H1 (cell line): ENCODE results near the gene ITPKA. TPM values are rescaled to one million over a fixed set of nuclear protein-coding genes. Genes with fewer than 3 reads are reported as not detected.

Experiments
- CTCF ChIA-PET: fragments of 300-600 bp; sonication (Branson Sonifier 250); formaldehyde crosslinking; loops from one replicate; lab custom pipeline; 2021; ENCODE audit not compliant: partially characterized antibody; lab: Charles Lee
- POLR2A ChIA-PET: fragments of 300-600 bp; sonication (Branson Sonifier 250); formaldehyde crosslinking; loops from one replicate; lab custom pipeline; 2021; ENCODE audit warnings: inconsistent platforms; ENCODE audit not compliant: partially characterized antibody; lab: Charles Lee
- DNase-seq, 2 experiments: peaks; one replicate each; pipeline versions ENCODE4 v3.0.0 to v3.0.0-alpha.2; 2010 to 2022; ENCODE audit warnings: low spot score in 2 of 2, low read depth in 1 of 2, mixed read lengths in 1 of 2
- FAIRE-seq: peaks from 2 replicates; lab custom pipeline; 2011; peaks lifted over from hg19 to GRCh38; lab: Jason Lieb, UNC
- H2AFZ ChIP-seq: 2 replicates; pipeline ENCODE4 v1.8.1; 2012; ENCODE audit warnings: low read length, inconsistent platforms
- H2AK5ac ChIP-seq: 2 replicates; pipeline ENCODE4 v1.6.1; 2013; ENCODE audit warnings: low read depth, low read length
- H2BK120ac ChIP-seq: replicated peaks from 2 replicates; pipeline ENCODE3; 2013; ENCODE audit warnings: low read depth, low read length, inconsistent platforms
- H2BK12ac ChIP-seq: 2 replicates; pipeline ENCODE4 v1.6.1; 2013; ENCODE audit warnings: low read depth, low read length
- H2BK15ac ChIP-seq: 2 replicates; pipeline ENCODE4 v1.6.1; 2013; ENCODE audit warnings: low read length
- H2BK20ac ChIP-seq: 2 replicates; pipeline ENCODE4 v1.6.1; 2013; ENCODE audit warnings: low read length
- H2BK5ac ChIP-seq: 2 replicates; pipeline ENCODE4 v1.6.1; 2013; ENCODE audit warnings: low read depth, low read length
- H3K14ac ChIP-seq: 2 replicates; pipeline ENCODE4 v1.6.1; 2013; ENCODE audit warnings: inconsistent platforms; ENCODE audit not compliant: insufficient read length
- H3K18ac ChIP-seq: 2 replicates; pipeline ENCODE4 v1.6.1; 2013; ENCODE audit warnings: low read length; ENCODE audit errors: extremely low read depth
- H3K23ac ChIP-seq: 2 replicates; pipeline ENCODE4 v1.6.1; 2013; ENCODE audit warnings: inconsistent platforms; ENCODE audit not compliant: insufficient read length
- H3K23me2 ChIP-seq: 2 replicates; pipeline ENCODE4 v1.6.1; 2013; ENCODE audit warnings: low read depth, low read length
- H3K27ac ChIP-seq: 2 replicates; pipeline ENCODE4 v1.6.1; 2011; ENCODE audit warnings: low read depth, low read length, inconsistent platforms
- H3K27me3 ChIP-seq, 4 experiments: replicated peaks in 1 of 4; 1 replicate in 1 of 4; 2 replicates in 3 of 4; pipeline versions ENCODE4 v1.6.1 to v1.8.1; 2011 to 2013; ENCODE audit warnings: low read length in 3 of 4, mild to moderate bottlenecking in 3 of 4, inconsistent platforms in 2 of 4, mixed read lengths in 2 of 4, moderate library complexity in 1 of 4; ENCODE audit not compliant: control insufficient read depth in 3 of 4, insufficient read depth in 3 of 4; ENCODE audit errors: extremely low read depth in 1 of 4
- H3K36me3 ChIP-seq, 4 experiments: 2 replicates each; pipeline versions ENCODE4 v1.6.1 to v1.8.1; 2011 to 2013; ENCODE audit warnings: mild to moderate bottlenecking in 4 of 4, low read length in 3 of 4, moderate library complexity in 2 of 4, control low read depth in 1 of 4, inconsistent platforms in 1 of 4; ENCODE audit not compliant: insufficient read depth in 4 of 4, control insufficient read depth in 2 of 4
- H3K4ac ChIP-seq: replicated peaks from 2 replicates; pipeline ENCODE3; 2013; ENCODE audit warnings: low read length, low read depth, mixed read lengths, inconsistent platforms; ENCODE audit not compliant: insufficient read length
- H3K4me1 ChIP-seq, 4 experiments: replicated peaks in 1 of 4; 1 replicate in 1 of 4; 2 replicates in 3 of 4; pipeline versions ENCODE4 v1.6.1 to v1.8.1; 2011 to 2013; ENCODE audit warnings: low read length in 3 of 4, inconsistent platforms in 2 of 4, mixed read lengths in 1 of 4; ENCODE audit not compliant: insufficient read depth in 4 of 4, control insufficient read depth in 3 of 4
- H3K4me2 ChIP-seq, 2 experiments: 2 replicates each; pipeline versions ENCODE4 v1.6.1 to v1.8.1; 2011 to 2013; ENCODE audit warnings: low read depth in 2 of 2, low read length in 2 of 2, control low read depth in 1 of 2, inconsistent platforms in 1 of 2, mild to moderate bottlenecking in 1 of 2; ENCODE audit not compliant: insufficient read depth in 1 of 2
- H3K4me3 ChIP-seq, 4 experiments: fragments of 200-600, 300-600 bp in 1 of 4; sonication (generic), shearing (Covaris generic), sonication (Bioruptor Twin) in 1 of 4; 2 replicates each; pipeline versions ENCODE4 v1.5.1 to v1.8.1; 2011 to 2016; ENCODE audit warnings: low read length in 4 of 4, low read depth in 3 of 4, control low read depth in 2 of 4, inconsistent platforms in 2 of 4, mild to moderate bottlenecking in 2 of 4, mixed read lengths in 1 of 4, moderate library complexity in 1 of 4; ENCODE audit not compliant: insufficient read depth in 2 of 4; ENCODE audit errors: extremely low read depth in 1 of 4
- H3K56ac ChIP-seq: replicated peaks from 2 replicates; pipeline ENCODE3; 2013; ENCODE audit warnings: low read depth, mild to moderate bottlenecking, mixed read lengths, low read length, inconsistent platforms; ENCODE audit not compliant: insufficient read length
- H3K79me1 ChIP-seq: 2 replicates; pipeline ENCODE4 v1.6.1; 2013; ENCODE audit warnings: low read depth, low read length, control low read depth
- H3K79me2 ChIP-seq, 2 experiments: 2 replicates each; pipeline versions ENCODE4 v1.6.1 to v1.8.1; 2012 to 2013; ENCODE audit warnings: low read length in 2 of 2, mild to moderate bottlenecking in 2 of 2, inconsistent platforms in 1 of 2; ENCODE audit not compliant: insufficient read depth in 2 of 2, control insufficient read depth in 1 of 2
- H3K9ac ChIP-seq, 4 experiments: replicated peaks in 1 of 4; 1 replicate in 1 of 4; 2 replicates in 3 of 4; pipeline versions ENCODE4 v1.6.1 to v1.8.1; 2011 to 2013; ENCODE audit warnings: low read depth in 3 of 4, low read length in 3 of 4, control low read depth in 2 of 4, mild to moderate bottlenecking in 2 of 4, moderate library complexity in 2 of 4, inconsistent platforms in 1 of 4; ENCODE audit errors: extremely low read depth in 1 of 4
- H3K9me3 ChIP-seq, 2 experiments: 2 replicates each; pipeline versions ENCODE4 v1.6.1 to v1.8.1; 2012 to 2013; ENCODE audit warnings: mild to moderate bottlenecking in 2 of 2, moderate library complexity in 2 of 2, control low read depth in 1 of 2, inconsistent platforms in 1 of 2, low read depth in 1 of 2, low read length in 1 of 2, mixed read lengths in 1 of 2; ENCODE audit not compliant: insufficient read depth in 2 of 2
- H4K20me1 ChIP-seq, 2 experiments: replicated peaks in 1 of 2; 2 replicates each; pipeline versions ENCODE3 to v1.8.1; 2011 to 2013; ENCODE audit warnings: inconsistent platforms in 2 of 2, low read length in 2 of 2, mild to moderate bottlenecking in 1 of 2; ENCODE audit not compliant: insufficient read depth in 2 of 2, control insufficient read depth in 1 of 2
- H4K5ac ChIP-seq: 2 replicates; pipeline ENCODE4 v1.6.1; 2013; ENCODE audit warnings: low read length, low read depth, mixed read lengths, inconsistent platforms; ENCODE audit not compliant: insufficient read length
- H4K8ac ChIP-seq: 2 replicates; pipeline ENCODE4 v1.8.0; 2013; ENCODE audit warnings: mild to moderate bottlenecking, moderate library complexity, low read length, inconsistent platforms; ENCODE audit not compliant: insufficient read depth; ENCODE audit errors: extremely low read depth
- H4K91ac ChIP-seq: replicated peaks from 2 replicates; pipeline ENCODE3; 2013; ENCODE audit warnings: low read length, mixed read lengths, inconsistent platforms; ENCODE audit not compliant: insufficient read length
- CBX5 ChIP-seq: fragments of 300-800, 300-1000 bp; sonication (generic); IDR thresholded peaks from 2 replicates; pipeline ENCODE4 v1.7.1; 2016; ENCODE audit warnings: antibody characterized with exemption, low read length, low read depth
- E2F6 ChIP-seq: IDR thresholded peaks from 2 replicates; pipeline ENCODE4 v1.6.1; 2012; ENCODE audit warnings: inconsistent platforms
- FOSL1 ChIP-seq: IDR thresholded peaks from 2 replicates; pipeline ENCODE4 v1.6.1; 2011; ENCODE audit warnings: mild to moderate bottlenecking, low read depth, low read length, moderate library complexity; ENCODE audit not compliant: insufficient read depth
- GTF2F1 ChIP-seq: IDR thresholded peaks from 2 replicates; pipeline ENCODE4 v1.6.1; 2012; ENCODE audit warnings: low read depth, low read length, improper control_type of control experiment, borderline replicate concordance
- HDAC2 ChIP-seq, 2 experiments: fragments of 300-600 bp in 1 of 2; sonication (generic) in 1 of 2; IDR thresholded peaks; 2 replicates each; pipeline ENCODE4 v1.6.1; 2011 to 2012; ENCODE audit warnings: low read depth in 2 of 2, low read length in 2 of 2, mild to moderate bottlenecking in 2 of 2, moderate library complexity in 2 of 2, borderline replicate concordance in 1 of 2, inconsistent platforms in 1 of 2
- JUN ChIP-seq: IDR thresholded peaks from 2 replicates; pipeline ENCODE4 v1.6.1; 2011; ENCODE audit warnings: low read depth, mild to moderate bottlenecking, improper control_type of control experiment, low read length
- MAX ChIP-seq: IDR thresholded peaks from 2 replicates; pipeline ENCODE4 v1.6.1; 2012; ENCODE audit warnings: inconsistent platforms
- RBBP5 ChIP-seq: IDR thresholded peaks from 2 replicates; pipeline ENCODE4 v1.7.1; 2012; ENCODE audit warnings: low read depth, mild to moderate bottlenecking, inconsistent platforms, low read length, moderate library complexity, borderline replicate concordance
- SRF ChIP-seq: IDR thresholded peaks from 2 replicates; pipeline ENCODE4 v1.6.1; 2011; ENCODE audit warnings: mild to moderate bottlenecking, low read depth, low read length, moderate library complexity
- ZNF274 ChIP-seq: IDR thresholded peaks from 2 replicates; pipeline ENCODE4 v1.7.0; 2012; ENCODE audit warnings: low read length, borderline replicate concordance; ENCODE audit errors: extremely low read depth
- WGBS, 2 experiments: shearing (Covaris generic) in 1 of 2; methylation state at CpG; one replicate each; pipeline versions ENCODE4 v1.1.6 to v1.1.7; 2013 to 2015; ENCODE audit warnings: low lambda C conversion rate in 2 of 2, mixed read lengths in 2 of 2, inconsistent platforms in 1 of 2, low coverage in 1 of 2, missing lambda C conversion rate in 1 of 2; ENCODE audit not compliant: insufficient replicate concordance in 2 of 2, insufficient coverage in 1 of 2, insufficient read length in 1 of 2; ENCODE audit errors: extremely low coverage in 1 of 2, missing lambda C conversion rate in 1 of 2; 5-methylcytosine and 5-hydroxymethylcytosine counted together
- polyA plus RNA-seq, 7 experiments: library from polyadenylated mRNA; depleted of rRNA in 3 of 7; stranded (reverse) in 5 of 7; unstranded in 2 of 7; fragments of >200 nt in 5 of 7; fragments of 200-250 nt in 2 of 7; gene quantifications; 1 replicate in 5 of 7; 2 replicates in 1 of 7; 4 replicates in 1 of 7; pipeline versions ENCODE4 v1.2.1 to v1.2.3, GENCODE V29; 2011 to 2013; ENCODE audit warnings: missing spikeins in 2 of 7, mixed read lengths in 2 of 7
- total RNA-seq: library from RNA; stranded (reverse); fragmentation: NEBNext Ultra II Directional; extraction: Animal tissue kit (Norgen Biotek cat#: 25700); gene quantifications from 2 replicates; pipeline ENCODE4 v1.2.1, GENCODE V29; 2021

ITPKA gene
- total and polyA plus RNA-seq, 2 of the 8 experiments (the other 6 are each of a cell fraction or from before 2014, with no cell fraction given), result 0.39 to 0.99 TPM

GRCh38 chr15:41473418-41473817 lies 20.3 kb upstream of the ITPKA start:
- Histone ChIP-seq H3K27me3 (no peaks in the 10 kb centered on the region), H3K9me3 (no peaks in the 10 kb centered on the region), H3K9ac (no peak overlapping the region), H3K56ac (no peak overlapping the region), H4K20me1 (peaks cover 0 to 3% of the 10 kb centered on the region in 2 experiments), H3K14ac (no peak overlapping the region), H2BK120ac (no peak overlapping the region), H3K4me2 (no peak overlapping the region), H3K27ac (no peak overlapping the region), H3K18ac (no peak overlapping the region), H3K79me1 (no peaks in the 10 kb centered on the region), H3K36me3 (peaks cover 24 to 65% (median 54%) of the 10 kb centered on the region in 4 experiments), H3K23me2 (no peaks in the 10 kb centered on the region), H3K4ac (no peak overlapping the region), H3K4me1 (no peaks in the 10 kb centered on the region), H2BK15ac (no peak overlapping the region), H4K5ac (no peak overlapping the region), H4K8ac (no peak overlapping the region), H3K23ac (no peak overlapping the region), H2BK12ac (no peak overlapping the region), H2BK5ac (no peak overlapping the region), H2AFZ (no peak overlapping the region), H4K91ac (no peak overlapping the region), H2AK5ac (no peak overlapping the region), H3K79me2 (no peaks in the 10 kb centered on the region), H2BK20ac (no peak overlapping the region), H3K4me3 (no peak overlapping the region)
- 99% methylated on average over 11 of the region's 11 CpGs; no CpG with 5 or more reads in 1 of the 2 experiments for WGBS, 2 experiments
- ChIA-PET POLR2A (no interaction called here), CTCF (interaction anchor here (0.6 to 2.3 kb wide), 3 partner anchors 8 to 34 kb away, joined by 3 to 10 read pairs (median 3); no protein-coding TSS in a partner anchor)
- no peak for DNase-seq
- no peak for FAIRE-seq
- TF ChIP-seq ZNF274 (no peak), HDAC2 (IDR thresholded peaks at IDR 0.05; ENCODE audit: borderline replicate concordance in 1 of 2, low read depth in 2 of 2, low read length in 2 of 2) (no peak), MAX (no peak), JUN (no peak), SRF (no peak), E2F6 (no peak), CBX5 (no peak), FOSL1 (no peak), GTF2F1 (no peak), RBBP5 (no peak)
